Adrenal gland (tissue), 12 donors: ENCODE results near the gene KCP. TPM values are rescaled to one million over a fixed set of nuclear protein-coding genes. Genes with fewer than 3 reads are reported as not detected.
"Not testable (repeated sequence)": the region's sequence is repeated elsewhere in the genome, so short reads cannot be mapped to it uniquely, and the experiment has no call there.

ENCODE experiments used
- DNase-seq, 7 donors: peaks; one replicate each; pipeline ENCODE4 v3.0.0-alpha.2; 2019 to 2020
- H3K27ac ChIP-seq, 5 donors: fragments of 200-600 bp; sonication (generic) in 4 of 5; 1 replicate in 3 of 5; 2 replicates in 2 of 5; pipeline versions ENCODE4 v1.5.1 to v1.8.0; 2016 to 2020; ENCODE audit warnings: mild to moderate bottlenecking in 1 of 5
- H3K27me3 ChIP-seq: fragments of 200-600 bp; 2 replicates; pipeline ENCODE4 v1.8.0; 2021
- H3K36me3 ChIP-seq, 2 donors: fragments of 200-600 bp; replicated peaks in 1 of 2; 1 replicate in 1 of 2; 2 replicates in 1 of 2; pipeline versions ENCODE4 v1.5.1 to v1.8.0; 2018 to 2022
- H3K4me1 ChIP-seq, 2 donors: fragments of 200-600 bp; replicated peaks in 1 of 2; 1 replicate in 1 of 2; 2 replicates in 1 of 2; pipeline versions ENCODE4 v1.5.1 to v1.8.0; 2018 to 2021
- H3K4me3 ChIP-seq, 4 donors: fragments of 200-600 bp; sonication (generic) in 3 of 4; one replicate each; pipeline ENCODE4 v1.5.1; 2016 to 2018
- H3K9me3 ChIP-seq, 3 donors: fragments of 200-600 bp; sonication (generic) in 1 of 3; replicated peaks in 1 of 3; 1 replicate in 2 of 3; 2 replicates in 1 of 3; pipeline versions ENCODE4 v1.5.1 to v1.8.0; 2016 to 2021
- POLR2A ChIP-seq, 2 donors: fragments of 450-650 bp; IDR thresholded peaks; one replicate each; pipeline ENCODE4 v1.6.1; 2017; ENCODE audit warnings: antibody characterized with exemption in 2 of 2, mild to moderate bottlenecking in 2 of 2, moderate library complexity in 1 of 2
- WGBS, 4 donors: extraction: QIAGEN DNeasy Blood & Tissue Kit in 2 of 4; methylation state at CpG; one replicate each; pipeline versions ENCODE4 v1.1.5 to v1.1.7; 2013 to 2017; 5-methylcytosine and 5-hydroxymethylcytosine counted together
- intact Hi-C, 2 donors: fragments of 100-400 bp; cut with DNase I; formaldehyde crosslinking; loops; one replicate each; pipeline versions ENCODE4 v1.14.1 to v1.15.0; 2022 to 2023
- polyA plus RNA-seq, 3 donors: library from polyadenylated mRNA; stranded (reverse); fragments of 200-250 nt in 2 of 3; fragments of 350-450 nt in 1 of 3; fragmentation: Illumina TruSeq in 1 of 3; extraction: RNeasy Lipid Tissue Mini Kit (QIAGEN cat#74804) in 1 of 3; gene quantifications; one replicate each; pipeline ENCODE4 v1.2.3, GENCODE V29; 2013 to 2014
- total RNA-seq, 9 donors: library from RNA; depleted of rRNA in 4 of 9; stranded (reverse); fragments of >200 nt in 4 of 9; fragments of 120-200 nt in 1 of 9; fragmentation: NEBNext Ultra II Directional in 1 of 9; extraction: Animal tissue kit (Norgen Biotek cat#: 25700) in 1 of 9; gene quantifications; one replicate each; pipeline versions ENCODE4 v1.1.0 to v1.2.4, GENCODE V29; 2013 to 2023
- TF ChIP-seq, protein P1 (sequence below), 6 experiments: fragments of 450-650 bp in 4 of 6; fragments of 200-600 bp in 2 of 6; sonication (generic) in 1 of 6; IDR thresholded peaks; 1 replicate in 5 of 6; 2 replicates in 1 of 6; pipeline versions ENCODE4 v1.5.1 to v1.8.0; 2016 to 2021; ENCODE audit warnings: antibody characterized with exemption in 6 of 6, mild to moderate bottlenecking in 2 of 6, moderate library complexity in 1 of 6
- donor health status: healthy with polysubstance abuse.
- donor health status: Bipolar disorder and iron deficiency.
- donor health status: DM: yes; HTN: yes; CAD: no.
- donor health status: DM: no; HTN: no; CAD: no.
- donor health status: DM: no; HTN: no; CAD: no.
- donor health status: DM: yes; HTN: yes; CAD: no.

KCP gene
- total and polyA plus RNA-seq, 12 donors, result 0.11 to 8.0 (median 0.37) TPM; not detected in 3

GRCh38 chr7:128913870-128914565 is 3.5 kb upstream of the KCP start:
- DNase-seq, result no peak
- no peak overlapping the region for H3K4me3 ChIP-seq
- TF ChIP-seq, protein P1, sequence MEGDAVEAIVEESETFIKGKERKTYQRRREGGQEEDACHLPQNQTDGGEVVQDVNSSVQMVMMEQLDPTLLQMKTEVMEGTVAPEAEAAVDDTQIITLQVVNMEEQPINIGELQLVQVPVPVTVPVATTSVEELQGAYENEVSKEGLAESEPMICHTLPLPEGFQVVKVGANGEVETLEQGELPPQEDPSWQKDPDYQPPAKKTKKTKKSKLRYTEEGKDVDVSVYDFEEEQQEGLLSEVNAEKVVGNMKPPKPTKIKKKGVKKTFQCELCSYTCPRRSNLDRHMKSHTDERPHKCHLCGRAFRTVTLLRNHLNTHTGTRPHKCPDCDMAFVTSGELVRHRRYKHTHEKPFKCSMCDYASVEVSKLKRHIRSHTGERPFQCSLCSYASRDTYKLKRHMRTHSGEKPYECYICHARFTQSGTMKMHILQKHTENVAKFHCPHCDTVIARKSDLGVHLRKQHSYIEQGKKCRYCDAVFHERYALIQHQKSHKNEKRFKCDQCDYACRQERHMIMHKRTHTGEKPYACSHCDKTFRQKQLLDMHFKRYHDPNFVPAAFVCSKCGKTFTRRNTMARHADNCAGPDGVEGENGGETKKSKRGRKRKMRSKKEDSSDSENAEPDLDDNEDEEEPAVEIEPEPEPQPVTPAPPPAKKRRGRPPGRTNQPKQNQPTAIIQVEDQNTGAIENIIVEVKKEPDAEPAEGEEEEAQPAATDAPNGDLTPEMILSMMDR (IDR thresholded peaks at IDR 0.05), result no peak
- TF ChIP-seq POLR2A (IDR thresholded peaks at IDR 0.05), result no peak
- no peaks in the 10 kb centered on the region for H3K36me3 ChIP-seq
- H3K4me1 ChIP-seq, result no peaks in the 10 kb centered on the region
- no peak overlapping the region for H3K27ac ChIP-seq
- 69 to 81% (median 80%) methylated on average over 2 to 10 of the region's 10 CpGs for WGBS, 4 donors
- intact Hi-C loops, result no loop called here
- H3K9me3 ChIP-seq, result no peaks in the 10 kb centered on the region
- peaks cover 28% of the 10 kb centered on the region for H3K27me3 ChIP-seq

DNA sequence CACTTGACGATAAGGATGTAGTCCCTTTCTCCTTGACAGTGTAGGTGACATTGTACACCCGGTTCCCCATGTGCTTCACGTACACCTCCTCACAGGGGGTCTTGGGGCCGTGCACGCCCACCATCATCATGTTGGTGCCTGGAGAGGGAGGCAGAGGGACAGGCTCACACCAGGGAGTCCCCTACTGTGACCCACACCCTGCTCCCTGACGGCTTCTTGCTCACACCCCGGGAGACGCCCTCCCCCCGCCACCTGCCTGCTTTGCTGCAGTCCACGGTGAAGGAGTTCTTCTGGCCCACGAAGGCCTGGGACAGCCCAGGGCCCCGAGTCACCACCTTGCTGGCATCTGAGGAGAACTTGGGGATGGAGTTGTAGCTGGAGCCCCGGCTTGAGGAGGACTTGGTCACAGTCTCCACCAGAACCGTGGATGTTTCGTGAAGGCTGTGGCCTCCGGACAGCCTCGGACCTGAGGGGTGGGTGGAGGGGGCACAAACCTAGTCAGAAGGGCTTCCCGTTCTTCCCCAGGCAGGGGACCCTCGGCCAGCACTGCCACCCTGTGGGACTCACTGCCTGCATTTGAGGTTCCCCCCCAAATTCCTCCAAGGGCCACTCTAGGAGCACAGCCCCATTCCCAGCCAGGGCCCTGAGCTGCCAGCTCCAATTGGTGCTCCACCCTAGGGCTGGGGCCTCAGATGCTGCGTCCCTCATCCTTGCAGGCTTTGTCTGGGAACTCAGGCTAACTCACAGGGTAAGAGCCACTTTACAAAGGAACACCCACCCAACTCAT is 2.4 kb upstream of the KCP start:
- H3K36me3 ChIP-seq, H3K27ac ChIP-seq, DNase-seq, H3K4me3 ChIP-seq, intact Hi-C loops, H3K9me3 ChIP-seq, H3K4me1 ChIP-seq: not testable (repeated sequence)
- WGBS, 4 donors, result 83 to 100% (median 95%) methylated on average over 1 to 11 of the region's 20 CpGs; no CpG with 5 or more reads in 1 of the 4 donors
- peaks cover 28% of the 10 kb centered on the region for H3K27me3 ChIP-seq

DNA sequence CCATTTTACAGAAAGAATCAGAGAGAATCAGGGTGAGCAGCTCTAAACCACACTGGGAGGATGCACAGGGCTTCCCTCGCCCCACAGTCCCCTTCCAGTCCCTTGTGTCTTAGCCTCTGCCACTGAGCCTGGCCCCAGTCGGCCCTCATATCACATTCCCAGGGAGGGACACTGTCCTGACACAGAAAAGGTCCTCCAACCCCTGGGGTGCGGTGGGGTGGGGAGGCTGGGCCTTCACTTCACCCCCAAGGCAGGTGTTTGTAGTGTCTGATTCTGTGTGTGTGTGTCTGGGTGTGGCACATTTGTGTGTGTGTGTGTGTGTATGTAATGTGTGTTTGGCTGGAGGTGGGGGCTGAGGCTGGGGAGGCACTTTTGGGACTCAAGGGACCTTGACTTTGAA is 1.8 kb upstream of the KCP start:
- WGBS, 4 donors, result 68 to 83% (median 79%) methylated on average over 3 of the region's 3 CpGs
- TF ChIP-seq, protein P1 (IDR thresholded peaks at IDR 0.05), result no peak
- TF ChIP-seq POLR2A (IDR thresholded peaks at IDR 0.05), result no peak
- Histone ChIP-seq H3K4me3 (no peak overlapping the region), H3K27ac (no peak overlapping the region), H3K36me3 (no peaks in the 10 kb centered on the region), H3K9me3 (no peaks in the 10 kb centered on the region), H3K4me1 (no peaks in the 10 kb centered on the region), H3K27me3 (peaks cover 30% of the 10 kb centered on the region)
- intact Hi-C loops, result no loop called here
- DNase-seq, result no peak

- no peak overlapping the region for H3K27ac ChIP-seq
- intact Hi-C loops, result no loop called here
- no peak for TF ChIP-seq POLR2A (IDR thresholded peaks at IDR 0.05)
Measured at GRCh38 chr7:128911423-128912031, 1.0 kb upstream of the KCP start.

More at GRCh38 chr7:128911423-128912031, 1.0 kb upstream of the KCP start:
- Histone ChIP-seq H3K4me3 (no peak overlapping the region), H3K9me3 (no peaks in the 10 kb centered on the region), H3K27me3 (peaks cover 30% of the 10 kb centered on the region), H3K4me1 (no peaks in the 10 kb centered on the region), H3K36me3 (no peaks in the 10 kb centered on the region)
- WGBS, 4 donors, result 69 to 89% (median 76%) methylated on average over 2 to 8 of the region's 8 CpGs
- no peak for DNase-seq
